ENCODE measurements around the gene ABHD16B. TPM values are rescaled to one million over a fixed set of nuclear protein-coding genes. Genes with fewer than 3 reads are reported as not detected.
A peak's percentile ranks its signal among the peaks of the same experiment; 100 is the strongest.

ABHD16B gene
- total and polyA plus RNA-seq, 2 experiments from 2014 or later, result not detected

DNA sequence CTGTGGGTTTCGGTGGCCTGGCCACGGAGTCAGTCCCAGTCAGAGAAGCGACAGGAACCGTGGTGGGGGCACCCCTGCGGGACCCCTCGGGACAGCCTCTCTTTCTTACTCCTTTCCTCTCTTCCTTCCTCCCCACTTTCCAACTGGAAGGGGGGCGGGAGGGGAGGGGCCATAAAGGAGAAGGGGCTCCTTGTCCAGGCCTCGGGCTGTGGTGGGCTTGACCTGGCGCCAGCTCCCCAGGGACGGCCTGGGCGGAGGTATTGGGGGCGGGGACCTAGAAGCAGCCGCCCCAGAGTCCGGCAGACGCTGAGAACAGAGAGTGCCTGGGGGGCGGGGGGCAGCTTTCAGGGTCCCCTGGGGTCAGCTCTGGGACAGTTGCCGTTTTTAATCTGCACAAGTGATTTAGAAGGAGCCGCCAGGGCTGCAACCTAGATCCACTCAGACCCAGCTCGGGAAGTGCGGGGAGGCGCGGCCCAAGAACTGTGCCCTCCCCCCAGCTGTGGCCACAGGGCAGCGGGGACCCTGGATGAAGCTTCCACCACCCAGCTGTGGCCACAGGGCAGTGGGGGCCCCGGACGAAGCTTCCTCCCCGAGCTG lies 6.4 kb upstream of the ABHD16B start:
- Mint-ChIP-seq H3K36me3 (ENCODE audit: low read depth) (no peaks in the 10 kb centered on the region; the same call in 2 of the 3 replicates), H3K9me3 (no peaks in the 10 kb centered on the region), H3K27me3 (ENCODE audit: insufficient read depth, low read depth, poor library complexity) (peaks cover 27% of the 10 kb centered on the region), H3K27ac (no peak overlapping the region), H3K4me3 (no peak overlapping the region), H3K4me1 (peaks cover 43% of the 10 kb centered on the region)
- Histone ChIP-seq H2AFZ (0 out of 2 replicates have a peak overlapping the region, but pooled peaks have one; percentile 52), H3K4me3 (peak overlapping the region; percentile 54), H3K36me3 (ENCODE audit: insufficient read depth) (no peaks in the 10 kb centered on the region), H3K9me2 (ENCODE audit: insufficient read depth) (no peaks in the 10 kb centered on the region), H3K27me3 (ENCODE audit: insufficient read depth) (no peaks in the 10 kb centered on the region), H4K20me1 (replicated peaks; ENCODE audit: insufficient read depth) (no peaks in the 10 kb centered on the region), H3K4me1 (ENCODE audit: insufficient read depth) (peaks cover 41% of the 10 kb centered on the region), H3K79me2 (replicated peaks; ENCODE audit: insufficient read depth) (no peaks in the 10 kb centered on the region), H3K4me2 (peak overlapping the region; percentile 87), H3K27ac (ENCODE audit: low read depth) (no peak overlapping the region), H3F3A (replicated peaks; ENCODE audit: low read depth) (peaks cover 9% of the 10 kb centered on the region; the same call in 1 of the 2 replicates)
- ATAC-seq (peak; percentile 7), DNase-seq (ENCODE audit: low spot score) (no peak)
- TF ChIP-seq CREB1 (CRISPR knock-in tag; IDR thresholded peaks at IDR 0.05; ENCODE audit: low read depth) (no peak), JUNB (IDR thresholded peaks at IDR 0.05; ENCODE audit: unreplicated experiment) (no peak), ZNF331 (CRISPR knock-in tag; IDR thresholded peaks at IDR 0.05; ENCODE audit: low read depth) (no peak), EZH2 (IDR thresholded peaks at IDR 0.05; ENCODE audit: low read depth, unreplicated experiment) (no peak), STAT1 (IDR thresholded peaks at IDR 0.05; ENCODE audit: unreplicated experiment) (no peak), ZNF114 (CRISPR knock-in tag; IDR thresholded peaks at IDR 0.05) (no peak), EZH2phosphoT487 (IDR thresholded peaks at IDR 0.05; ENCODE audit: unreplicated experiment) (no peak)
- TF ChIP-seq, protein P1, sequence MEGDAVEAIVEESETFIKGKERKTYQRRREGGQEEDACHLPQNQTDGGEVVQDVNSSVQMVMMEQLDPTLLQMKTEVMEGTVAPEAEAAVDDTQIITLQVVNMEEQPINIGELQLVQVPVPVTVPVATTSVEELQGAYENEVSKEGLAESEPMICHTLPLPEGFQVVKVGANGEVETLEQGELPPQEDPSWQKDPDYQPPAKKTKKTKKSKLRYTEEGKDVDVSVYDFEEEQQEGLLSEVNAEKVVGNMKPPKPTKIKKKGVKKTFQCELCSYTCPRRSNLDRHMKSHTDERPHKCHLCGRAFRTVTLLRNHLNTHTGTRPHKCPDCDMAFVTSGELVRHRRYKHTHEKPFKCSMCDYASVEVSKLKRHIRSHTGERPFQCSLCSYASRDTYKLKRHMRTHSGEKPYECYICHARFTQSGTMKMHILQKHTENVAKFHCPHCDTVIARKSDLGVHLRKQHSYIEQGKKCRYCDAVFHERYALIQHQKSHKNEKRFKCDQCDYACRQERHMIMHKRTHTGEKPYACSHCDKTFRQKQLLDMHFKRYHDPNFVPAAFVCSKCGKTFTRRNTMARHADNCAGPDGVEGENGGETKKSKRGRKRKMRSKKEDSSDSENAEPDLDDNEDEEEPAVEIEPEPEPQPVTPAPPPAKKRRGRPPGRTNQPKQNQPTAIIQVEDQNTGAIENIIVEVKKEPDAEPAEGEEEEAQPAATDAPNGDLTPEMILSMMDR (conservative IDR thresholded peaks at IDR 0.05; ENCODE audit: low read depth in 2 of 2), result no peak
- TF ChIP-seq, protein P2, sequence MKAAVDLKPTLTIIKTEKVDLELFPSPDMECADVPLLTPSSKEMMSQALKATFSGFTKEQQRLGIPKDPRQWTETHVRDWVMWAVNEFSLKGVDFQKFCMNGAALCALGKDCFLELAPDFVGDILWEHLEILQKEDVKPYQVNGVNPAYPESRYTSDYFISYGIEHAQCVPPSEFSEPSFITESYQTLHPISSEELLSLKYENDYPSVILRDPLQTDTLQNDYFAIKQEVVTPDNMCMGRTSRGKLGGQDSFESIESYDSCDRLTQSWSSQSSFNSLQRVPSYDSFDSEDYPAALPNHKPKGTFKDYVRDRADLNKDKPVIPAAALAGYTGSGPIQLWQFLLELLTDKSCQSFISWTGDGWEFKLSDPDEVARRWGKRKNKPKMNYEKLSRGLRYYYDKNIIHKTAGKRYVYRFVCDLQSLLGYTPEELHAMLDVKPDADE (IDR thresholded peaks at IDR 0.05), result no peak
- TF ChIP-seq, protein P3, sequence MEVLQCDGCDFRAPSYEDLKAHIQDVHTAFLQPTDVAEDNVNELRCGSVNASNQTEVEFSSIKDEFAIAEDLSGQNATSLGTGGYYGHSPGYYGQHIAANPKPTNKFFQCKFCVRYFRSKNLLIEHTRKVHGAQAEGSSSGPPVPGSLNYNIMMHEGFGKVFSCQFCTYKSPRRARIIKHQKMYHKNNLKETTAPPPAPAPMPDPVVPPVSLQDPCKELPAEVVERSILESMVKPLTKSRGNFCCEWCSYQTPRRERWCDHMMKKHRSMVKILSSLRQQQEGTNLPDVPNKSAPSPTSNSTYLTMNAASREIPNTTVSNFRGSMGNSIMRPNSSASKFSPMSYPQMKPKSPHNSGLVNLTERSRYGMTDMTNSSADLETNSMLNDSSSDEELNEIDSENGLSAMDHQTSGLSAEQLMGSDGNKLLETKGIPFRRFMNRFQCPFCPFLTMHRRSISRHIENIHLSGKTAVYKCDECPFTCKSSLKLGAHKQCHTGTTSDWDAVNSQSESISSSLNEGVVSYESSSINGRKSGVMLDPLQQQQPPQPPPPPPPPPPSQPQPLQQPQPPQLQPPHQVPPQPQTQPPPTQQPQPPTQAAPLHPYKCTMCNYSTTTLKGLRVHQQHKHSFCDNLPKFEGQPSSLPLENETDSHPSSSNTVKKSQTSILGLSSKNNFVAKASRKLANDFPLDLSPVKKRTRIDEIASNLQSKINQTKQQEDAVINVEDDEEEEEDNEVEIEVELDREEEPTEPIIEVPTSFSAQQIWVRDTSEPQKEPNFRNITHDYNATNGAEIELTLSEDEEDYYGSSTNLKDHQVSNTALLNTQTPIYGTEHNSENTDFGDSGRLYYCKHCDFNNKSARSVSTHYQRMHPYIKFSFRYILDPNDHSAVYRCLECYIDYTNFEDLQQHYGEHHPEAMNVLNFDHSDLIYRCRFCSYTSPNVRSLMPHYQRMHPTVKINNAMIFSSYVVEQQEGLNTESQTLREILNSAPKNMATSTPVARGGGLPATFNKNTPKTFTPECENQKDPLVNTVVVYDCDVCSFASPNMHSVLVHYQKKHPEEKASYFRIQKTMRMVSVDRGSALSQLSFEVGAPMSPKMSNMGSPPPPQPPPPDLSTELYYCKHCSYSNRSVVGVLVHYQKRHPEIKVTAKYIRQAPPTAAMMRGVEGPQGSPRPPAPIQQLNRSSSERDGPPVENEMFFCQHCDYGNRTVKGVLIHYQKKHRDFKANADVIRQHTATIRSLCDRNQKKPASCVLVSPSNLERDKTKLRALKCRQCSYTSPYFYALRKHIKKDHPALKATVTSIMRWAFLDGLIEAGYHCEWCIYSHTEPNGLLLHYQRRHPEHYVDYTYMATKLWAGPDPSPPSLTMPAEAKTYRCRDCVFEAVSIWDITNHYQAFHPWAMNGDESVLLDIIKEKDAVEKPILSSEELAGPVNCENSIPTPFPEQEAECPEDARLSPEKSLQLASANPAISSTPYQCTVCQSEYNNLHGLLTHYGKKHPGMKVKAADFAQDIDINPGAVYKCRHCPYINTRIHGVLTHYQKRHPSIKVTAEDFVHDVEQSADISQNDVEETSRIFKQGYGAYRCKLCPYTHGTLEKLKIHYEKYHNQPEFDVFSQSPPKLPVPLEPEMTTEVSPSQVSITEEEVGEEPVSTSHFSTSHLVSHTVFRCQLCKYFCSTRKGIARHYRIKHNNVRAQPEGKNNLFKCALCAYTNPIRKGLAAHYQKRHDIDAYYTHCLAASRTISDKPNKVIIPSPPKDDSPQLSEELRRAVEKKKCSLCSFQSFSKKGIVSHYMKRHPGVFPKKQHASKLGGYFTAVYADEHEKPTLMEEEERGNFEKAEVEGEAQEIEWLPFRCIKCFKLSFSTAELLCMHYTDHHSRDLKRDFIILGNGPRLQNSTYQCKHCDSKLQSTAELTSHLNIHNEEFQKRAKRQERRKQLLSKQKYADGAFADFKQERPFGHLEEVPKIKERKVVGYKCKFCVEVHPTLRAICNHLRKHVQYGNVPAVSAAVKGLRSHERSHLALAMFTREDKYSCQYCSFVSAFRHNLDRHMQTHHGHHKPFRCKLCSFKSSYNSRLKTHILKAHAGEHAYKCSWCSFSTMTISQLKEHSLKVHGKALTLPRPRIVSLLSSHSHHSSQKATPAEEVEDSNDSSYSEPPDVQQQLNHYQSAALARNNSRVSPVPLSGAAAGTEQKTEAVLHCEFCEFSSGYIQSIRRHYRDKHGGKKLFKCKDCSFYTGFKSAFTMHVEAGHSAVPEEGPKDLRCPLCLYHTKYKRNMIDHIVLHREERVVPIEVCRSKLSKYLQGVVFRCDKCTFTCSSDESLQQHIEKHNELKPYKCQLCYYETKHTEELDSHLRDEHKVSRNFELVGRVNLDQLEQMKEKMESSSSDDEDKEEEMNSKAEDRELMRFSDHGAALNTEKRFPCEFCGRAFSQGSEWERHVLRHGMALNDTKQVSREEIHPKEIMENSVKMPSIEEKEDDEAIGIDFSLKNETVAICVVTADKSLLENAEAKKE (CRISPR knock-in tag; IDR thresholded peaks at IDR 0.05), result no peak
